C4-2B (cell line): ENCODE results near the gene ALKBH6.

Experiments used
- H3K27ac ChIP-seq: fragments of 450-650 bp; 2 replicates; pipeline ENCODE4 v1.5.1; 2017
- ZFX ChIP-seq: fragments of 450-650 bp; IDR thresholded peaks from 2 replicates; pipeline ENCODE4 v1.6.1; 2017
- TF ChIP-seq, protein P1 (sequence below): fragments of 450-650 bp; conservative IDR thresholded peaks from 2 replicates; pipeline ENCODE4 v1.5.1; 2017; ENCODE audit warnings: mild to moderate bottlenecking

The ALKBH6 gene

DNA sequence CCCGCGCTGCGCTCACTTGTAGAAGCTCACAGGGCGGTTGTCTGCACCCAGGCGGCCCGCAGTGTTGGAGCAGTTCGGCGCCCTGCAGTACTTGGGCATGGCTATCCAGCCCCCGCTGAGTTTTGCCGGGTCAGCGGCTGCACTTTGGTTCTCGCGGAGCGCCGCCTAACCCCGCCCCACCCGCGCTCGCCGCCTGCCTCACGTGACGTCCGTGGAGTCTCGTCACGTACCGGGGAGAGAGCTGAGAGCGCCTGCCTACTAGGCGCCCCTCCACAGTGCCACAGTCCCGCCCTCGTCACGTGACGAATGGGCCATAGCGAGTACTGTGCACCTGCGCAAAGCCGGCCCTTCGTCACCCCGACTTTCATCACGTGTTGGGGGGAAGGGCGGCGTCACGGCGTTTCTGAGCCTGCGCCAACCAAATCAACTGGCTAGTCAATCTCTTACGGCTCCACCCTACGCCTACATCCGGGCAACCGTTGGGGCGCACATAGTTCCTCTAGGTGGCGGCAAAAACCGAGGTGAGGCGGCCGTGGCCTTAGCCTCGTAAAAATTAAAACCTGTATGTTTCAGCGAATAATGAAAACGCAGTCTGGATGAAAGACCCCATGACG lies 40.2 kb upstream of the ALKBH6 start, which contains the start of gene THAP8:
TSS of gene THAP8 (minus strand) at position 167 of the 614 bp plus-strand sequence. CDS start at position 99, 68 bp downstream.
- H3K27ac ChIP-seq, result peak within 1 kb of the TSS; percentile 79
- TF ChIP-seq ZFX, result no peak
- TF ChIP-seq, protein P1, sequence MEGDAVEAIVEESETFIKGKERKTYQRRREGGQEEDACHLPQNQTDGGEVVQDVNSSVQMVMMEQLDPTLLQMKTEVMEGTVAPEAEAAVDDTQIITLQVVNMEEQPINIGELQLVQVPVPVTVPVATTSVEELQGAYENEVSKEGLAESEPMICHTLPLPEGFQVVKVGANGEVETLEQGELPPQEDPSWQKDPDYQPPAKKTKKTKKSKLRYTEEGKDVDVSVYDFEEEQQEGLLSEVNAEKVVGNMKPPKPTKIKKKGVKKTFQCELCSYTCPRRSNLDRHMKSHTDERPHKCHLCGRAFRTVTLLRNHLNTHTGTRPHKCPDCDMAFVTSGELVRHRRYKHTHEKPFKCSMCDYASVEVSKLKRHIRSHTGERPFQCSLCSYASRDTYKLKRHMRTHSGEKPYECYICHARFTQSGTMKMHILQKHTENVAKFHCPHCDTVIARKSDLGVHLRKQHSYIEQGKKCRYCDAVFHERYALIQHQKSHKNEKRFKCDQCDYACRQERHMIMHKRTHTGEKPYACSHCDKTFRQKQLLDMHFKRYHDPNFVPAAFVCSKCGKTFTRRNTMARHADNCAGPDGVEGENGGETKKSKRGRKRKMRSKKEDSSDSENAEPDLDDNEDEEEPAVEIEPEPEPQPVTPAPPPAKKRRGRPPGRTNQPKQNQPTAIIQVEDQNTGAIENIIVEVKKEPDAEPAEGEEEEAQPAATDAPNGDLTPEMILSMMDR, result peak; percentile 60

DNA sequence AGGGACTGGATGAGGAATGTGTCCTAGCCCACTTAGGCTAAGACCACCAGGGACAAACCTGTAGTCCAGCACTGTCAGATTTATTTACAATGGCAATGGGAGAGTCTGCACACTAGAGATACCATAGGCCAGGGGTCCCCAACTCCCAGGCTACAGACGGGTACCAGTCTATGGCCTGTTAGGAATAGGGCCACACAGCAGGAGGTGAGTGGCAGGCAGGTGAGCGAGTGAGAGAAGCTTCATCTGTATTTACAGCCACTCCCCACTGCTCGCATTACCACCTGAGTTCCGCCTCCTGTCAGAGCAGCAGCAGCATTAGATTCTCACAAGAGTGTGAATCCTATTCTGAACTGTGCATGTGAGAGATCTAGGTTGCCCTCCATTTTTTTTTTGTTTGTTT lies 37.6 kb upstream of the ALKBH6 start:
- no peak overlapping the region for H3K27ac ChIP-seq
- TF ChIP-seq, protein P1, result no peak
- no peak for TF ChIP-seq ZFX

DNA sequence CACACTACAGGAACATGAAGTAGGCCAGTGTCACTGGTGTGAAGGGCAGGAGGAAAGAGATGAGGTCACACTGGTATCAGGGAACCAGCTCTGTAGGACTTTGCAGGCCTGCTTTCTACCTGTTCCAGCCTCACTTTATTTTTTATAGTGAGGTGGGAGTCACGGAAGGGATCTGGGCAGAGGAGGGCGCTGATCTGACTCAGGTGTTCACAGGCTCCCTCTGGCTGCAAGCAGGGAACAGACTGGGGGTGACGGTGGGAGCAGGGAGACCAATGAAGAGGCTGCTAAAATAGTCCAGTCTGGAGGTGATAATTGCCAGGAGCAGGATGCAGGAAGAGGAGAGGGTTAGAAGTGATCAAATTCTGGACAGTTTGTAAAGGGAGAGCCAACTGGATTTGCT lies 37.2 kb upstream of the ALKBH6 start:
- TF ChIP-seq, protein P1, result no peak
- TF ChIP-seq ZFX, result no peak
- no peak overlapping the region for H3K27ac ChIP-seq

DNA sequence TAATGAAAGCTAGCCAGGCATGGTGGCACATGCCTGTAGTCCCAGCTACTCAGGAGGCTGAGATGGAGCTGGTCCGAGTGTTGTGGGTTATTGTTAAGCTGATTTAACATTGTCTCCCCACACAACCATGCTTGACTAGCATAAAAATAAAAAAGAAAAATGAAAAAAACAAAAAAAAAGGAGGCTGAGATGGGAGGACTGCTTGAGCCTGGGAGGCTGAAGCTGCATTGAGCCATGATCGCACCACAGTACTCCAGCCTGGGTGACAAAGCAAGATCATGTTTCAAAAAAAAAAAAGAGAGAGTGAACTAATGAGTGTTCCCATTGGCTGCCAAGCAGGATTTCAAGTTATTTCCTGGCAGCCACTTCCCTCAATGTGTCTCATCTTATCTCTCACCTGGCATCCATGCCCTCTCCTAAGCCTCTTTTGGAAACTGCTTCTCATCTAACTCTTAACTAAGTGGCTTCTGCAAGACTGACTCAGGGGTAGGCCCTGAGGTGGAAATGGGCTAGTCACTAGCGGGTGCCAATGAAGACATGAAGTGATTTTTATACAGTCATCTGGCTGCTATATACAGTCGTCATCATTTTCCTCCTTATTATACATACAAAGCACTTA lies 35.2 kb upstream of the ALKBH6 start:
- TF ChIP-seq ZFX, result no peak
- TF ChIP-seq, protein P1, result no peak
- no peak overlapping the region; the same call in 1 of the 2 replicates for H3K27ac ChIP-seq

DNA sequence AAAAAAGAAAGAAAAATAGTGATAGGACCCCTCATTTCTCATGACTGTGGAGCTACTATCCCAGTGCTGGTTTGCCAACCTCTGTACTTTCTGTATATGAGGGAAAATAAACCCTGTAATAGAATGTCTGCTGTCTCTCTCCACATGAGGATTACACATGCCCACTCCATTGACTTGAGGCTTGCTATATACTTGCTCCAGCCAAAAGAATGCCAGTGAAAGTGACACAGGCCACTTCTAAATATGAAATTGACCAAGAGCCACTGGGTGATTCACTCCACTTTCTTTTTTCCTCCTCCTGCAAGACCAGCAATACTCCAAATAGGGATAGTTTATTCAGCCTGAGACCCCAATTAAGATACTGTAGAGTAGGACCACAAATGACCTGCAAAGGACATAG lies 33.8 kb upstream of the ALKBH6 start:
- TF ChIP-seq ZFX, result no peak
- TF ChIP-seq, protein P1, result no peak
- no peak overlapping the region for H3K27ac ChIP-seq

DNA sequence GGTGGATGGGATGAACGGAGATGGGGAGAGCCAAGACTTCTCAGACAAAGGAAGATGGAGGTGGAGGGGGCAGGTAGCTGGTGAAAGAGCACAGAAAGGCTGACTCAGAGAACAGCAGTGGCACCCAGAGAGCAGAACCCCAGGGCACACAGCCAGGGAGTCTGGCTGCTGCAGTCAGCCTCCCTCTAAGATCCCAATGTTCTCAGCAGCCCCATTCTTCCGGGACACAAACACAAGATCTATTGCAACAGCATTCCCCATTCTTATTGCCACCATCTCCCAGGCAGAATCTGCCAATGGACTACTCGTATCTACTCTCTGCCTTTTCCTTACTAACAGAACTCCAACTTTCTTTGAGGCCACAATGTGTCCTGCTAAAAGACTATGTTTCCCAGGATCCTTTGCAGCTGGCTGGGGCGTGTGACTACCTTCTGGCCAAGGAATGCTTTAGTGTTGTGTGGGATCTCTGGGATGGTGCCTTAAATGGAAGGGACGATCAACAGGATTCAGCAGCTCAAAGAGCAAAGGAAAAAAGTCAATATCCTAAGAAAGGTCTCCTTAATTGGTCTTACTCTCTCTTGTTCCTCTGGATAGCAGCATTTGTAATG lies 32.5 kb upstream of the ALKBH6 start:
- H3K27ac ChIP-seq, result no peak overlapping the region
- TF ChIP-seq, protein P1, result no peak
- TF ChIP-seq ZFX, result no peak

DNA sequence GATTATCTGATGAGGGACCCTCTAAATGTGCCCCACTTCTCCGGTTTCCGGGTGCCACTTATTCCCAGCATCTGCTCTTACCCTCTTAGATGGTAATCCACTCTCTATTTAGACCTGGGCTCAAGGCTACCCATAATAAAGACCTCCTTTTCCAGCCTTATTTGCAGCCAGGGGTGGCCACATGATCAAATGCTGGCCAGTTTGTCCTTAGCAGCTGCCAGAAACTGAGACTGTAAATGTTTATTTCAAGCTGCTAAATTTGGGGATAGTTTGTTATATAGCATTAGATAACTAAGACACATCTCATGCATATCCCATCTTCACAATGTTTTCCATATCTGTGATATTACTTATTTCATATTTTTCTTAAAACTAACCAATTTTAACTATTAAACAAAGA lies 29.9 kb upstream of the ALKBH6 start:
- TF ChIP-seq, protein P1, result no peak
- TF ChIP-seq ZFX, result no peak
- no peak overlapping the region for H3K27ac ChIP-seq
